Activated T-cell treated with anti-CD3 and anti-CD28 coated beads for 24 hours (primary cell): Measurements from ENCODE around the gene ZBTB20.

Experiments used
- DNase-seq: peaks from one replicate; pipeline ENCODE4 v3.0.0-alpha.2; 2020; ENCODE audit warnings: low read depth

ZBTB20 gene

GRCh38 chr3:114469070-114469469, 678.0 kb downstream of the ZBTB20 start:
- DNase-seq = no peak

DNA sequence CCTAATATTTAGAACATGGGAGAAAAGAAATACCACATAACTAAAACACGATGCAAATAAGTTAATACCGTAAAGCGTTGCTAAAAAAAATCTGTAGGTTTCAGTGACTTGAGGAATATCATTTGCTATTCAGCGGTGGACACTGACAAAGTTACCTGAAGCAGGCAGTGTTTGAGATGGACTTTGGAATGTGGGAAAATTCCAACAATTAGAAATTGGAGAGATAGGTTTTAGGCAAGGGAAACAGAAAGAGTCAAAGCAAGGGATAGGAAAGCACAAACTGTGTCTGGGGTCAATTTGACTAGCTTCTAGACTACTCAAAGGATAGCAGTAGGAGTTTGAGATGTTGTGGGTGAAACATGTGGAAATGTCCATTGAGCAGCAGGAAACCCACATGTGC, 680.3 kb downstream of the ZBTB20 start:
- no peak for DNase-seq

- no peak for DNase-seq
These were observed 680.8 kb downstream of the ZBTB20 start for GRCh38 chr3:114466251-114466650.

DNA sequence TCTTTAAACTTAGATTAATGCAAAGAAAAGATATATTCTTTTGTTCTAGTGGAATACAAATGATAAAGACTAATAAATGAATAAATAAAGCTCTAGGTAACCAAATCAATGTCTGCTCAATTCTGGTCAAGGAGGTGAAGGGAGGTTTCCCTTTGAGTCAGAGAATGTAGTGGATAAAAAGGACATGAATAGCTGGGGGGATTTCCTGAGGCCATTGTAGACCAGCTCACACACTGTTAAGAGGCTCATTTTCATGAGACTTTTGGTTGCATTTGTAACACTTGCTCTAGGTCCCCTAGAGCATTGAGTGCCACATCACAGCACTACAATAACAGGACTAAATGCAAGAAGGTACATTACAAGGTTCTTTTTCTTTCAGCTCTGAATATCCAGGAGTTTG, 682.5 kb downstream of the ZBTB20 start:
- DNase-seq = no peak

DNA sequence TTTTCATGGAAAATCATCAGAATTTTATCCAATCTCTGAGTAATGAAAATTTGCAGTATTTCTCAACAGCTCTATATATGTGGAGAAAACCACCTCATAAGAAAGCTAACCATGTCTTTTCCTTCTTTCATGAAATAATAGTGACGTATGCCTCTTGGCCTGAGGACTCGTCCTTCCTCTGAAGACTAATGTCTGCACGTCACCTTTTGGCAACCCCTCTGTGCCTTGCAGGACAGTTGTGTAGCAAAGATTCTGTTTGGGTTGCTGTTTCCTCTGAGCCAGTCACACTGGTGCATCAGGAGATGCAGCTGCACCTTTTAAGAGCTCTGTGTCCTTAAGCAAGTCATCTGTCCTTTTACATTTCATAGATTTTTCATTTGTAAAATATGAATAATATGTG, 684.3 kb downstream of the ZBTB20 start:
- no peak for DNase-seq

DNA sequence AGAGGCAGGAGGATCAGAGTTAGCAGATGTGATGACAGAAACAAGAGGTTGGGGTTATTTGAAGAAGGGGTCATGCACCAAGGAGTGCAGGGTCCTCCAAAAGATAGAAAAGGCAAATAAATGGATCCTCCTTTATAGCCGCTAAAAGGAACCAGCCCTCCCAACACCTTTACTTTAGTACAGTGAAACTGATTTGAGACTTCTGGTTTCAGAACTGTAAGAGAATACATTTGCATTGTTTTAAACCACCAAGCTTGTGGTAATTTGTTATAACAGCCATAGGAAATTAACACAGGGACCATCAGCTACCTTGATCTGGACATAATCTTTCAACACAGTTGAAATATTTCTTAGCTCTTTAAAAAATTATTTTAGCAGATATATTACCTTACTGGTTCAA, 686.6 kb downstream of the ZBTB20 start:
- no peak for DNase-seq

DNA sequence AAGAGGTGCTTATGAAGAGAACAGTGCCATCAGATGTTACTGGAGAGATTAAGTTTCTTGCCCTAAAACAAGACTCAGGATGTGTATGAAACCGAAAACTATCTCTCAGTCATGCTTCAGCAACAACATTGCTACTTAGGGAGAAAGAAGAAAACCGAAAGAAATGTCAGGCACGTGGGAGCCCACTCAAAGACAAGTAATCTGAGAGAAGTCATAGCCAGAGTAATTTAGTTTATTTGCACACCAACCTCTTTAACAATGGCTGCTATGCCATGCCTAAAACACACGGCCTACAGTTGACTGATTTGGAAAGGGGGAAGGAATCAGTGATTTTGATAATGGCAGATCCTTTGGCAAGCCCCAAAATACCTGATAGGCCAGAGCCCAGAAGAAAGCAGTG, 690.3 kb downstream of the ZBTB20 start:
- DNase-seq = no peak

DNA sequence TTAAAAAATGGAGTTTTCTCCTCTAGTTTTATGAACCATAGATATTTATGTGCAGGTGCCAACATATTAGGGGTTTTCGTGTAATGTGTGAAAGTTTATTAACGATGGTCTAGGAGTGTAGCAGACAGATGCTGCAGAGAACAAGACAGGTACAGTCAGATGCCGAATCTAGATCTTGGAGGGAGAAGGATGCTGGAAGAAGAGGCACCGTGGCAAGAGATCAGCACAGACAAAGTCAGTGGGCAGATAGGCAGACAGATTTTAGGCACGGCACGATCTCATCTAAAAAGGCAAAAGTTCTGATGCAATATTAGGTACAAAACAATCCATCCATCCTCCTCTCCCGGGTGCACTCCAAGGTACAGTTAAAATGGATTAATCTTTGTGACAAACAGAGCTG, 691.7 kb downstream of the ZBTB20 start:
- no peak for DNase-seq

DNA sequence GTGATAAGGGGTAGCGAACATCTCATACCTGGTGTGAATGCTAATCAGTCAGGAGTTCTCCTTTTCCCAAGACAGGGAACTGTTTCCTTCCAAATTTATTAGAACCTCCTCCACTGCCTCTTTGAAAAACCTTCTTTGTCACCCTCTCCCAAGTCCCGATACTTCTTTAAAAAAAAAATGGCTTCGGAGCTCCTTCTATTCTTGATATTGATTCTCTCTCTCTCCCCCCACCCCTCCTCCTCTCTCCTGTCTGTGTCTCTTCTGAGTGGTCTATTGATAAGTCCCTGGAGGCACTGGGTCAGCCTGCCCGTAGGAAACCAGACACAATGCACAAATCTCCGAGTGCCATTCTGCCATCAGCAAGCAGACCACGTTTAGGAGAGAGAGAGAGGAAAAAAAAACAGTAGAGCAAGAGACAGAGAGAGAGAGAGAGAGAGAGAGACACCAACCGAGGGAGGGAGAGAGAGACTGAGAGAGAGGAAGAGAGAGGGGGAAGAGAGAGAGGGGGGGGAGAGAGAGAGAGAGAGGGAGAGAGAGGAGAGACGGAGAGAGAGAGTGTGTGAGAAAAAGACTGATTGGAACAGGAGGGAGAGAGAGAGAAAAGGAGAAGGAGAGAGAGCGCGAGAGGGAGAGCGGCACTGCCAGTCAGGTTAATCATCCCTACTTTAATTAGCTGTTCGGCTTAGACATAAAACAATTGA, 692.4 kb downstream of the ZBTB20 start:
- DNase-seq = no peak

DNA sequence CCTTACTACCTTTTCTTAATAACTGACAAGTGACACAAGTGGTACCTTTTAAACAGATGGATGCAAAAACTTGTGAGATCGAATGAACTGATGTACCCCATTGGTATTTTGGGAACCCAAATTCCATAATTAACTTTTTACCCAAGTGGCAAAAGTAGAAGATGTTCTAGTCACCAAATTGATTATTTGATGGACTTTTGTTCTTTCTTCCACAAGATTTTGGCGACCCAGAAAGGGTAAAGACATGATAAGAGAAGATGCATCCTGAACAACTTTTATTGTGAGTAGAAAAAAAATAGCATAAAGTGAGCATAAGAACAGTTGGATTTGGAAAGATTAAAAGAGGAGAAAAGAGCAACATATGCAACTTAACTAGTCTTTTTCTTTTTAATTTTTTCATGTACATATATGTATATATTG, 693.7 kb downstream of the ZBTB20 start:
- DNase-seq = no peak

- no peak for DNase-seq
These were observed 694.2 kb downstream of the ZBTB20 start for GRCh38 chr3:114452937-114453336.

DNA sequence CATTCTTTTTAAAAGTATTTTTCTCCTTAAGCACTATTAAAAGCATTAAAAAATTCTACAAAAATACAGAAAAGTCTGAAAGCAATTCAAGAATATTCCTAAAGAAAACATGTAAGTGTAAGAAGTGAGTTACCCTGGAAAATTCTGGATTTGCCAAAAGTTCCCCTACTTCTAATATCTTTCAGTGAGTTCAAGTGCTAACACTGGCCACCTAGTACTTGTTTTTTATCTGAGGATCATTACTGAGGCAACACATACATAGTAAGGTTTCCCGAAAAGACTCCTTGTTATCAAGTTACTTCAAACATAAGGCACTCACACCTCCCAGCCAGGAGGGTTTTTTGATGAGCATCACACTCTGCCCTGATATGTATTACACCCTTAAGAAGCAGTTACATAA, 694.8 kb downstream of the ZBTB20 start:
- no peak for DNase-seq

- DNase-seq = no peak
These were observed 695.5 kb downstream of the ZBTB20 start for GRCh38 chr3:114451561-114452018.

DNA sequence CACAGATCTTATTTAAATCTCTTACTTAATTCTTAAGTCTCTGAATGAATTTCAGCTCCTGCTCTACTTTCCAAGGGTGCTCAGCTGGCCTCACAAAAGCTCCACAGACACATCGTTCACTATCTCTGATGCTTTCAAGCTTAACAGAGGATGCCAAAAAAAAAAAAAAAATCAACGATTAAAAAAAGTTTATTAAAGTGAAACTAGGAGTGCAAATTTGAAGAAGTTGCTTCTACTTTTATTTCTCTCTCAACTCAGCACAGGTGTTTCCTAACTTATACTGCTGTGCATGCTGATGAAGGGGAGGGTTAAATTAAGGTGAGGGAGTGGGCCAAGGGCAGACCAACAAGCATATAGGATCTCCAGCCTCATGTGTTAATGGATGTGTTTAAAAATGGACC, 696.0 kb downstream of the ZBTB20 start:
- DNase-seq = no peak

GRCh38 chr3:114450008-114450596, 697.0 kb downstream of the ZBTB20 start:
- no peak for DNase-seq

- no peak for DNase-seq
These were observed 697.6 kb downstream of the ZBTB20 start for GRCh38 chr3:114449271-114450007.

- no peak for DNase-seq
These were observed 699.1 kb downstream of the ZBTB20 start for GRCh38 chr3:114447950-114448479.

- DNase-seq = no peak
These were observed 699.5 kb downstream of the ZBTB20 start for GRCh38 chr3:114447545-114447944.

DNA sequence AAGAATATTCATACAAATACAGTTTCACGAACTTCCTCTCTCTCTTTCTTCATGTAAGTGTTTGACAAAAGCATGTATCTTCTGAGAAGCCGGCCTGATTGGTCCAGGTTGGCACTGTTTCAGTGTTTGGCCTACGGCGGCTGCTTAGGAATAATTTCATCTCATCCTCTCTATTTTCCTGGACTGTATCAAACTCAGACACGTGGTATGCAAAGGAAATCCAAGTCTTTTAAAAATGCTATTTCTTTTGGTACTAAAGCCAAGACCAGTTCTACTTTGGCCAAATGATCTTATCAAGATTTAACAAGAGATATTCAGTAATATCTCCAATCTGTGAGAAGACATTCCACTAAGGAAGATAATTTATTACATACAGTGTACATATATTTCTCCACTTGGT, 700.5 kb downstream of the ZBTB20 start:
- DNase-seq = no peak

- no peak for DNase-seq
These were observed 701.9 kb downstream of the ZBTB20 start for GRCh38 chr3:114445233-114445632.

GRCh38 chr3:114444216-114444615, 702.9 kb downstream of the ZBTB20 start:
- no peak for DNase-seq

DNA sequence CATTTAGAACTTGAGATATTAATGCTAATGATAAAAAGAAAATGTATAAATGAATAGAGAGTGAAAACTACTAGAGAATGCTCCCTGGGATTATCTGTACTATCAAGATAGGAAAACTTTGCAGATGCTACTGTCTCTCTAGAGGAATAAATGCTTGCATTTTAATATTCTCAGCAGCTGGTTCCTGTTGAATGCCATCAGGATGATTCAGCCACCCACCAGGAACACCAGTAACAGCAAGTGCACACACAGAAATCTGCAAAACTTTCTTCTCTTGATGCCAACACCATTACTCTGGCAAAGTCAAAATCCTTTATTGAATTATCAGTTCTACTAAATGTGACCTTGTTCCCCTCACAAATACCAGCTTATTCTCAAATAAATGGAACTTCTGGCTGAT, 704.8 kb downstream of the ZBTB20 start:
- no peak for DNase-seq

DNA sequence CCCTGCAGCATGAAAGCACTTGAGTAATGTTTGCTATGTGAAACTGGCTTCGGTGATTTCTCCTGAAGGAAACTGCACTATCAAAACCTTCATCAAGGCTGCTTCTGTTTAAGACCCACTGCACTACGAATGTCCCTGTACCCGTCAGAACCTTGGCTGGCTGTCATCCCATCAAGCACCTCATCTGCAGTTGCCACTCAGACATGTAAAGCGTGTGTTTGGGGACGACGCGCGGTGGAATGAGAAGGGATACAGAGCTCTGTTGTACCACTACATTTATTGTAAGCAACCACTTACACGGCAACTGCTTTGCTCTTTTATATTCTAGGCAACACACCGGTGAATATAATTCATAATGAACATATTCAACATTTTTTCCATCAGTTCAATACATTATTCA, 705.7 kb downstream of the ZBTB20 start:
- no peak for DNase-seq
